ENCODE results near the gene HOXD10.

Gene HOXD10

DNA sequence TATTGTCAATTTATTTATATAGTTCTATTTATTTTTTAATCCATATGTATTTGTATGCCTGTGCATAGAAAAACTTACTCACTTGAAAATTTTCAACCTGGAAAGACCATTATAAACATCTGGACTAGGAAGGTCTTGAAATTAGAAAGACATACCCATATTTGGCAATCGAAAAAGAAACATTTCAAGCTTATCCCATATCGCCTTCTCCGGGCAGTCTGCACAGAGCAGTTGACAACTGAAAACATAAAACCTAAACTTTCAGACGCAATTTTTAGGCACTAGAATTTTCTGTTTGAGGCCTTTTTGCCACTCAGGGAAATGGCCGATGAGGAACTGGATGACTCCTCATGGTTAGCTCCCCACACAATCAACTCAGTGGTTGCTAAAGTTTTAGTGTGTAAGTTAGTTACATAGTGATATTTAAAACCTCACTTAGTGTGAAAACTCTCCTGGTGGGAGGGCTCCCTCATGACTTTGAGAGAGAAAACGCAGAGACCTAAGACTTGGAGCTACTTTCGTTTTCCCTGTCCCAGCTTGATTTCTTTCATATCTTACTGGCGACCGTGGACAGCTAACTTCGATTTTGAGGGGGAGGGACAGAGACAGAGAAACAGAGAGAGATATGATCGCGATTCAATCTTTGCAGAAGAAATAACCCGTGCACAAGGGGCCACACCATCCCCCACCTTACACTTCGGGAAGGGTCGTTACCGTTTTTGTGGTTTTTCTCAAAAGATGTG is 20.2 kb upstream of the HOXD10 start:
- DNase-seq: no peak

DNA sequence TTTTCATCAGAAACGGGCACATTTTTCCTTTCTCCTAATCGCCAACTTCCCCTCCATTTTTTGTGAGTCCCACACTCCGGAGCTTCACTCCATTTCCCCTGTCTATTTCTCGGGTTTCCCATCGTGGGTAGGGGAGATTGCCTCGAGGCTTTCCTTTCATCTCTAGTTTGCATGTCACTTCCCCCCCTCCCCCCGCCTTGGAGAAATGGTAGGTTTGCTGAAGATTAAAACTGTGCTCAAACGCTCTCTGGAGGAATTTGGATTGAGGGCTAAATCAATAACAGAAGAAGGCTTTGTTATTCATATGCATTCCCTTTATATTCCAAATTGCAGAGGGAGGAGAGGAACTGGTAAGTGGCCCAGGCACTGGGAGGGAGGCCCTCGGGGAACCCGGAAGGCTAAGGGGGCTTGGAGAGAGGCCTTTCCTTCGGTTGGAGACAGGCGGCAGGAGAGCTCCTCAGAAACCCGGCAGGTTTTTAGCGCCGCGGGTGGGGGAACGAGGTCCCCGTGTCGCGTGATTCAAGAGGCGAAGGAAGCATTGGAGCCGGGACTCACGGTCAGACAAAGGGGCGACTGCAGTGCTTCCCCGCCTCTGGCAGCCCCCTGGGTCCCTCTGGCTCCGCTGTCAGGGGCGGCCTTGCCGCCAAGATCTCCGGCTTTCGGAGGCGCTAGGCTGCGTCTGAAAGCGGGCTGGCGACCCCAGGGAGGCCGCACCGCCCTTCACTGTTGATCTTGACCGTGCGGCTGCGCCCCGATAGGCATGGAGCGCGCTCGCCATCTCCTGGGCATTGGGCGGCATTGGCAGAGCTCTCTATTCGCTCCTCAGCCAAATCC is 19.4 kb upstream of the HOXD10 start:
- DNase-seq: peak; percentile 30

DNA sequence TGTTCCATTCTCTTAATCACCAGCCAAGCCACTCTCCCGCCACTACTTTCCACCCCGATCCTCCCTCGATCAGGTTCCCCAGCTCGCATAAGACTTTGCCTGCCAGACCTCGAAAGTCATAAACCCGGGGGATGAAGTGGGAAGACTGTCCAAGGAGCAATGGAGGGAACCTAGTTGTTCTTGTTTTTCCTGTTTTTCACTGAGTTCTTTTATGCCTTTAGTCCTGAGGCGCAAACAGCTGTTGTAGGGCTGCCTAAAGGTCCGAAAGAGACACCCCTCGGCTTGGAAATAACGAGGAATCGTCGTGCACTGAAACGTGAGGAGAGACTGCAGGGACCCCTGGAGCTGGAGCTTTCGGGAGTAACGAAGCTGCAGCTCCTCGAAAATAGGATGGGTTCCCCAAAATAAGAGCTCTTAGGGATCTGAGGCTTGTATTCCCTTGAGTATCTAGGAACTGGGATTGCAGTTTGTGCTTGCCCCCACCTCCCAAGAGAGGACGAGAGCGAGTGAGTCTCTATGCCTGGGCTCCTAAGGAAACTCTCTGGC is 18.7 kb upstream of the HOXD10 start:
- no peak for DNase-seq

DNA sequence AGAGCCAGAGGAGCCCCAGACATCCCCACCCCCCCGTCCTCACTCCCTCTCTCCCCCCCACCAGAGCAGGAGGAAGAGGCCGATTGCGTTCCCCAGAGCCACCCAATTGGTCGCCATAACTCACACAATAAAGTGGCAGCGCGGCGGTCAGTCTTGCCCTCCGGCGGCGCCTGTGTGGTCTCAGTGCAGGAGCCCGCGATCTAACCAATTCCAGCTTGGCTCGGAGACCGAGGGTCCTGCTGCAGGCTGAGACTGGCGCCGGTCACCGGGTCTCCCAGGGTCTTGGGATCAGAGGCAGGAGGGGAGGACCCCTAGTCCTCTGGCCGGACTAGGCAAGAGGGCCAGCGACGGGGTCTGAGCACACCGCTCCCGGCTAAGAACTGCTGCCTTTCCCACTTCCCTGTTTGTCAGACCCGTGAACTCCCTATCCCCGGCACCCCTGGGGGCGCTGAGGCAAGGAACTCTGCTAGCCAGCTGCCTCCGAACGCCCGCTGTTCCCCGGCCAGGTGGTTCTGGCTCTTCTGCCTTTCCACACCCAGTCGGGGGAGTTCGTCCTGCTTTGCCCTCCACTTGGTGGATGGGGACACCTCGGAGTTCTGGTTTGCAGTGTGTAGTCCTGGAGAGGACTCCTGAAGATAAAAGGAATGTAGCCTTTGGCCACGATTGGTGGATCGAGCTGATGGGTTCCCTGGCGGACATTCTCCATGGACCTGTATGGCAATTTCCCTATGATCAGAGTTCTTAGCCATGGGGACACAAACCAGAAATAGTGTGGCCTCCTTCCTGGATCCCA is 18.0 kb upstream of the HOXD10 start:
- no peak for DNase-seq

DNA sequence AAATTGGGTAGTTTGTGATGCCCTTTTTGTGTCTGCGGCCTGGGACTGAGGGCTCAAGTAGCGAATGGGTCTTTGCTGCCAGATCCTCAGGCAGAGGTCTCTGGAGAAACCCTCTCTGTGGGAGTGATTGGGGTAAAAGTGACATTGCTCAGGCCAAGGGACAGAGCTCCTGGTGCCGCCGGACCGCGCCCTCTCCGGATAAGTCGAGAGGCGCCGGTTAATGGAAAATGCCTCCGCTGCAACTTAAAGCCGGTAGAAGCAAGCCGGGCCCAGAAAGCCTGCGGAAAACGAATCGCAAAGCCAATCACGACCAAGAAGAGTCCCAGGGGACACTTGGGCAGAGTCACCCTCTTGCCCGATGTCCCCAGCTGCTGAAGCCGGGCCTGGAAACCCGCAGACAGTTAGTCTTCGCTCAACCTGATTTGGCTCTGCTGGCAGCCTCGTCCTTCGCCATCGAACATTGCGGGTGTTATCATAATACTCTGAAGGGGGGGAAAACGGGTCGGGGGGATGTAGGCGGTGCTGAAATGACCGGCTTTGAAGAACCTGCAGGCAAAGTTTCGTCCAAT is 17.3 kb upstream of the HOXD10 start:
- DNase-seq: no peak

DNA sequence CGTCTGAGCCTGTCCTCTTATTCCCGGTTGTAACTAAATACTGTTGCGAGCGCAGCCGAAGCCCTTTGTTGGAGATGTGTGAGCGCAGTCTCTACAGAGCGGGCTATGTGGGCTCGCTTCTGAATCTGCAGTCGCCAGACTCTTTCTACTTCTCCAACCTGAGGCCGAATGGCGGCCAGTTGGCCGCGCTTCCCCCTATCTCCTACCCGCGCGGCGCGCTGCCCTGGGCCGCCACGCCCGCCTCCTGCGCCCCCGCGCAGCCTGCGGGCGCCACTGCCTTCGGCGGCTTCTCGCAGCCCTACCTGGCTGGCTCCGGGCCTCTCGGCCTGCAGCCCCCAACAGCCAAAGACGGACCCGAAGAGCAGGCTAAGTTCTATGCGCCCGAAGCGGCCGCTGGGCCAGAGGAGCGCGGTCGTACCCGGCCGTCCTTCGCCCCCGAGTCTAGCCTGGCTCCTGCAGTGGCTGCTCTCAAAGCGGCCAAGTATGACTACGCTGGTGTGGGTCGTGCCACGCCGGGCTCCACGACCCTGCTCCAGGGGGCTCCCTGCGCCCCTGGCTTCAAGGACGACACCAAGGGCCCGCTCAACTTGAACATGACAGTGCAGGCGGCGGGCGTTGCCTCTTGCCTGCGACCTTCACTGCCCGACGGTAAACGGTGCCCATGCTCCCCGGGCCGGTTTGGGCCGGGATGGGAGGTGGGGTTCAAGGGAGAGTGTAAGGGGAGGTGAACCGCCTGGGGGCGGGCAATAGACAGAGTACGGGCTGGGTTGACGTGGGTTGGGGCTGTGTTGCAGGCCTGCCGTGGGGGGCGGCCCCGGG is 16.6 kb upstream of the HOXD10 start, which contains the start of gene HOXD12:
Gene HOXD12 (plus strand): TSS at position 68 of the 819 bp plus-strand sequence. CDS start 7 bp downstream, at position 75.
- no peak for DNase-seq

DNA sequence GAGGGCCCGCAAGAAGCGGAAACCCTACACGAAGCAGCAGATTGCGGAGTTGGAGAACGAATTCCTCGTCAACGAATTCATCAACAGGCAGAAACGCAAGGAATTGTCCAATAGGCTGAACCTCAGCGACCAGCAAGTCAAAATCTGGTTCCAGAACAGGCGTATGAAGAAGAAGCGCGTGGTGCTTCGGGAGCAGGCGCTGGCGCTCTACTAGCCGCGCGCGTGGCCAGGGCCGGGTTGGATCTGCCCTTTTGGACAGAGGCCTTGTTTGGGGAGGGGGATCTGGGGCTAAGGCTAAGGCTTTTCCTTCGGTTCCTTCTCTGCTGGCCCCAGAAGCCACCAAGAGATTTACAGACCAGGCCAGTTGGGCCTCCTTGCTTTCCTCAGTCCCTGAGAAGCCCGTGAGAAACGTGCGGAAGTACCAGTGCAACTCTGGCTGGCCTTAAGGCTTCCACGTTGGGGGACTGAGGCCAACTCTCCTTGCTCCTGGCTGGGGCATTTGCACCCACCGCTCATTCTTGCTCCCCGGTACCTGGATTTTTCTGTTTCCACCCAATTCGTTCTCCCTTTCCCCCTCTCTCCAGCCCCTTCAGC is 15.9 kb upstream of the HOXD10 start:
- DNase-seq: no peak

DNA sequence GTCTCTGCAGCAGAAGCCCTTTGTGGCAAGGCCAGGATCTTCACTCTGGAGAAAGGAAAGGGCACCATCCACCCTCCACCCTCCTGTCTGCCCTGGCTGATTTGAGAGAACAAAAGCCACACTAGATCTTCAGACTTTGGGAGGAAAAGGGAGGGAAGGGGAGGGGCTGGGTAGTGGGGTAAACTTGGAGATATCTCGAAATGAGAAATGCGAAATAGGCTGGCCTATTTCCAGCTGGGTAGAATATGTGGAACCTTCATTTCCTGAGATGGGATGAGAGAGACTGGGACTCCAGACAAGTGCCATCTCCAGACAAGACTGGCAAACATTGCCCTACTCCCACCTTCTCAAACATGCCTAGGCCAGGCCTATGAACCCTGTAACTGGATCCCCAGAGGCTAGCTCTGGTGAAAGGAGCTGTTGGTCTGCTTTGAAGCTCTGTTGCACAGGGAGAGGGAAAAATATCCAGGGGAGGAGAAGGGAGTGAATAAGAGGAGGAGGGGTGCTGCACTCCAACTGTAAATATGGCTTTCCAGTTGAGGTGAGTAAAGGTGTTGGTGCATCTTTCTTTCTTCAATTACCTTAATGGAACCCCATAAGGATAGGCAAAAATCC is 15.3 kb upstream of the HOXD10 start:
- no peak for DNase-seq

DNA sequence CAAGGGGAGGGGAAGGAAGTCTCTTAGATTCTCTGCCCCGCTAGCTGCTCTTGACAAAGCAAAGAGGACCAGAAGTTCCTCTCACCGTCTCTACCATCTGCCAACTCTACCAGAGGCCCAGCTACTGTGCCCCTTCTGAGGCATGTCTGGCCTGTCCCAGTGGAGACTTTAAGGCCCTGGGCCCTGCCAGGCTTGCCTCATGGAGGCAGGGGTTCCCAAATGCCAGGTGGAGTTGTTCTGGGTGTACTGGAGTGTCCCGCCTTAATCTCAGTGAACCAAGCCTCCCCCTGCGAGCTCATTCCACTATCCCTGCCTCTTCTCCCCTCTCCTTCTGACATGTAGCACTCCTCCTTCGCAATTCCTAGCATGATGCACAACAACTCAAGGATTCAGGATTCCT is 14.7 kb upstream of the HOXD10 start:
- no peak for DNase-seq

DNA sequence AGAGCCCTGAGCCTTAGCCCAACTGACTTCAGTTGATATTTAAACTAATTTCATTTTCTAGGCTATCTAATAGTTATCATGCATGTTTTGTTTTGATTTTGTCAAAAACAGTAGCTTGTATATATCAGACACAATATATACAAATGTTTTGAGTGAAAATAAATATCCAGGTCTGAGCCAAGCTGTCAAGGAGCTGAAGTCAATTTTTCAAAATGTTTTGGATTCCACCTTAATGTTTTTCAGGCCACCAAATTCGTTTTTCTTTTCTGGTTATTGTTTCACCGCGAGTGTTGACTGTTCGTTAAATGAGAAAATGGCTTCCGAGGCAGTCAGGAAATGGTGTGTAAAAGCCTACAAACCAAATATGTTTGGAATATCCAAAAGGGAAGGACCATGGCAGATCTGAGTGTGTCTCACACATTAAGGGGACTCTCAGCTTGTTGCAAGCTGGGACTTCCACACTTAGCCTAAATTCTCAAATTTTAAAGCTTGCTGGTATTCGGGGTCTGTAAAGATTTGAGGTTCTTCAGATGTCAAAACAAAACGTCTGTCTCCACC is 14.2 kb upstream of the HOXD10 start:
- no peak for DNase-seq

DNA sequence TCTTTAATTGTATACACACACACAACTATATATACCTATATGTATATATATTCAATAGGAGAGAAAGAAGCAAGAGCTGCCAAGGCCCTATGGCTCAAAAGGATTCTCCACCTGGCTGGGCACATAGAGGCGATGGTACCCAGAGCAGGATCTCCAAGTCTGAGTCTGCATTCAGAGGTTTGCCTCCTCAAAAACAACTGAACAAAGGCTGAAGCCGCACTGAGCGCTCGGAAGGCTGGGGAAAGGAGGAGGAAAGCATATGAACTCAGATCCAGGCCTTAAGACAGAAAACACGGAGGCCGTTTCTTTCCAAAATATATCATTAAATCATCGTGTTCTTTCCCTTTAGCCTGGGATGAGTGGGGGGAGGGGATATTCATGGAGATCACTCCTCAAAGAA is 13.4 kb upstream of the HOXD10 start:
- no peak for DNase-seq

DNA sequence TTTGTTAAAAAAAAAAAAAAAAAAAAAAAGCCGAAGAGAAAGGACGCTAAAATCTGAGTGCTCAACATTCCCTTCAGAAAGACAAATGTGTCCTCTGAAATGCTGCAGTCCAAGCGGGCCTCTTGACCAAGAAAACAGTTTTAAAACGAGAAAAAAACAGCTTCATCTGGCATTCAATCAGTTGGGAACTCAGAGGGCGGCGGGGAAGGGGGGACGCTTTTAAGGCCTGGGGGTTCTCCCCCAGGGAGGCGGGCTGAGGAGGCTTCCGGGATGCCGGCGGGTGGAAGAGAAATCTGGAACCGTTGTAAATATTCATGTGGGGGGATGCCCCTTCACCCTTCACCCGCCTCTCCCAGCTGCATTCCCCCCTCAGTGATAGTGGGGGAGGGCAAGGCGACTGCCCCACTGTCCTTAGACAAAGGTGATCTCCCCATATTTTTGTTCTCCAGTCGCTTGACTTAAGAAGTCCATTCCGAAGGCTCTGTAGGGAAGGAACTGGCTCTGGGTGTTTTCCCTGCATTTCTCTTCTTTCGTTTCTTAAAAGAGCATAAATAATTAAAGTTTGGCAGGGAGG is 12.7 kb upstream of the HOXD10 start:
- no peak for DNase-seq

DNA sequence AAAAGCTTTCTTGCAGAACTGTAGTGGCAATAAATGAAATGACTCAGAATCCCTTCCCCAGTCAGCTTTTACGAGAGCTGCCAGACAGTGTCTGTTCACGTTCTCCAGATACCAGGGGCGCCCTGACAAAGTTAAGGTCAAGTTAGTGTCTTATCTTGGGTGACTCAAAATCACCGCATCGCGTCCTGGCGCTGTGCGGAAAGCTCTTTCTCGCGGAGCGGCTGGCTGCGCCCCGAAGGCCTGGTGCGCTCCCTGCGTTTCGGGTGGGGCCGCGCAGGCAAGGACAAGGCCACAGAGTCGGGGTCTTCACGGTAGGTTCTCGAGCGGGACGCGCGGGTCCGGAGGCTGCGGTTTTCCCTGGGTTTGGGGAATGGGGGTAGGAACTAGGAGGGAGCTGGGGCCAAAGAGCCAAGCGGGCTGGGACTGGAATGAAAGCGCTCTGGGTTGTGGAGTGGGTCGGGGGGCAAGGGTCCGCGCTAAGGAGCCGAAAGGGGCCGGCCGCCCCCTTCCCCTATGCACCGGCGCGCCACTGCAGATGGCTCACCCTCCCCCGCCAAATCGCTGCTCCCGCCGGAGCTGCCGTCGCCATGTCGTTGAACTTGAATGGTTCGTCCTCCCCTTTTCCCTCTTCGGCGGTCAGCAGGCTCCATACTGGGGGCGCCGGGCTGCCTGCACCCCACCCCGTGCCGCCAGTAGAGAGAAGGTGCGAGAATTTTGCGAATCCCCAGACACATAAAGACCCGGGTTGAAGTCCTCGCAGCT is 12.1 kb upstream of the HOXD10 start:
- DNase-seq: no peak

DNA sequence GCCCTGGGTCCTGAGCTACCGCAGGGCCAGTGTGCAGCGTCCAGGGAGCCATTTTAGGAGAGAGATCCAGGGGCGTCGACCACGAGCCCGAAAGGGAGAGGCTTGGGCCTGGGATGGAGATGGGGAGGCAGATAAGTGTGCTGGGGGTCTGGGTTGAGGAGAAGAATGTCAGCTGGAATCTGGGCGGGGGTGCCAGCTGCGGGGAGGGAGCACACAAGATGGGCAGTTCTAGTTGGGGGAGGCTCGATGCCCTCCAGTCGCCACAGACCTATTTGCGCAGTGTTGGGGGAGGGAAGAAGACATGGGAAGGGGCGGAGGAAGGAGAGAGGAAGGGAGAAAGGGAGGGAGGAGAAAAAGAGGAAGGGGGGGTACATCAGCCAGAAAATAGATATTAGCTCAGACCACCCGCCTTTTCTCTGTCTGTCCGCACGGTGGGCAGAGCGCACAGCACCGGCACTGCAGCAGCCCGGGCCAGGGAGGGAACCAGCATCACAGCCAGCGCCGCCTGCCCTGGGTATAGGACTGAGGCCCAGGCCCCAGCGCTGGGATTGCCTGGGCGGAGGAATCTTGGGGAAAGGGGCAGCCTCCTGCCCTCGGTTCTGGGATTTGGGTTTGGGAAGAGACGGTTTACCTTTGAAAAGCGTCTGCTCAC is 11.4 kb upstream of the HOXD10 start:
- DNase-seq: no peak

DNA sequence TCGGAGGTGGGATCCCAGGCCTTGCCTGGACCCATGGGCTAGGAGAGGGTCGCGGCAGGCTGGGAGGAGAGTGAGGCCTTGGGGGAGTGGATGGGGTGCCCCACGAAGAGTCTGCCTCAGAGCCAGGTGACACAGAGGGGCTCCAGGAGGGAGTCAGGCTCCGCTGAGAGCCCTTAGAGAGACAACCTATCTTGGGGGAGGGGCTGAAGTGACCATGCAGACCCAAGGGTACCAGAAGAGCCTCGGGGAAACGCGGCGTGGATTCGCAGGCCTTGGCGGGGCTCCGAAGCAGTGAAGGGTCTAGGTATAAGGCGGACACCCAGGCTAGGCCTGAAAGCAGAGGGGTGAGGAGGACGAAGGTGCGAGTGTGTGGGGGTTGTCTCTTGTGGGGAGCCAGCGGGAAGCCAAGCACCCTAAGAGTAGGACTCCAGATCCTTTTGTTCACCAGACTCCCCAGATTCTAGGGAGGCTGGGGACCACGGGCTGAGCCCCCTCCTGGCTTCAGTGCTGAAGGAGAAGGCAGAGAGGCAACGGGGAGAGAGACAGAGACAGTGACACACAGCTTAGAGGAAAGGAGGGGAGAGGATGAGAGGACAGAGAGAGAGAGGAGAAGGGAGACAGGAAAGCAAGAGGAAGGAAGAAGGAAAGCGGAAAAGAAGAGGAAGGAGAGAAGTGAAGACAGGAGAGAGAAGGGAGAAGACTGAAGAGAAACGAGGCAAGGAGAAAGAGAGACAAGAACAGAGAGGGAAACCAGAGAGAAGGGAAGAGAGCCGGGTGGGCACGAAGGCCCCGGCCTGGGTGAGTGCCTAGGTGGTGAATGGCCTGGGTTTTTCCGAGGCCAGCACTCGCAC is 10.6 kb upstream of the HOXD10 start:
- DNase-seq: no peak

DNA sequence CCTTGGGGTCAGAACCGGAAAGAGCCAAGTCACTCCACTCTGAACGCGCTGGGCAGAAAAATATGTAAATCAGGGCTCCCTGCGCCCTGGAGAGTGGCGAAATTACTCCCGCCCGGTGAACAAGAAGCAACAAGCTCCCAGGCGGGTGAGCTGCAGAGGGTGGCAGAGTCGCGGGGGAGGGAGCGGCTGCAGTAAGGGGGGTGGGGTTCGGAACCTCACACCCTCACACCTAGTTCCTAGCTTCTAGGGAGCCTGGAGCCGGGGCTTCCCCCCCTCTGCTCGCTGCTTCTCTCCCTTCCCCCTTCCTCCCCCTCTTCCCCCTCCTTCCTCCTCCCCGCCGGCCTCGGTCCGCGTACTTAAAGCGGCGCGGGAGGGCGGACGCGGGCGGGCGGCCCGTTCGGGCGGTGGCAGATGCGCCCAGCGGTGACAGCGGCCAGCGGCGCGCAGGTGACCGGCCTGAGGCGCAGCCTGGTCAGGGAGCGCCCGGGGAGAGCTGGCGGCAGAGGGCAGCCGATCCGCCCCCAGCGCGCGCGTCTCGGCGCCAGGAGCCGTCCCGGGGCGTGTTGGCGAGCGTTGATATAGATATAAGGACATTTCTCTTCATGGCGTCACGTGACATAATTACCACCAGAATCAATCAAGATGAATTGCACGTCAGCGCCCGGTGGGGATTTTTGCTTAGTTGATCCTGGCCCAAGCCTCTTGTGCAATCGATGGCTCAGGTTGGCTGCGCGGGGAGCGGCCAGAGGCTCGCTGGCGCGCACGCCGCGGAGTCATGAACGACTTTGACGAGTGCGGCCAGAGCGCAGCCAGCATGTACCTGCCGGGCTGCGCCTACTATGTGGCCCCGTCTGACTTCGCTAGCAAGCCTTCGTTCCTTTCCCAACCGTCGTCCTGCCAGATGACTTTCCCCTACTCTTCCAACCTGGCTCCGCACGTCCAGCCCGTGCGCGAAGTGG is 9.7 kb upstream of the HOXD10 start, which contains the start of gene HOXD11:
Gene HOXD11 (plus strand): TSS at position 700 of the 959 bp plus-strand sequence. CDS start 76 bp downstream, at position 776.
- peak; percentile 38 for DNase-seq
